GM19193 (cell line): ENCODE results near the gene PPP2R2D.

Source experiments
- POLR2A ChIP-seq: IDR thresholded peaks from 4 replicates; pipeline ENCODE4 v1.6.1; 2011; ENCODE audit not compliant: insufficient read depth, insufficient read length; ENCODE audit errors: extremely low read depth

Gene PPP2R2D

DNA sequence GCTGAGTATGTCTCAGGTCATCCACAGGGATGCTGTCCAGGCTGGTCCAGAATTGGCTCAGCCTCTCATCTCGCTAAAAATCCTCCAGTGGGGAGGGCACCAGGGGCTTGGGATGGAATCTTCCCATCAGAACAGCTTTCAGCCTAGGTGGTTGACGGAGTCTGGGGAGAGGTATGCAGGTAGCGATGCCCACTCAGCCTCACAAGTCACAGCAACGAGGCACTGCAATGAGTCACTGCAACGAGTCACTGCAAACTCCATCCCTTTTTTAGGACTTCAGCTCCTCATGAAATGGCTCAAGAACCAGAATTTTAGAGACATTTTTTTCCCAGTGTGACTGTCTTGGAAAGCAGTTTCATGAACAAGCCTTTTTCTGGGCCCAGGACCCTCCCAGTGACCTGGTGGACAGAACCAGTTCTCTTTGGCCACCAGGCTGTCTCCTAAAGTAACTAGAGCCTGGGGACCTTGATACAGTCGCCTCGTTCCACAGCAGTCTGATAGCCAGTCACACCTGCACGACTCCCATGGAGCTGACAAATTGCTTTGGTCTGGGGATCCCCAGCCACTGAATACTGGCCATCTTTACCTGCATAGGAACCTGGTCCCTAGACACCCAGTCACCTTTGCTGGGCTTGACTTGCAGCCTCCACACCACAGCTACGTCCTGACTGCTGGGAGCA is 41.3 kb upstream of the PPP2R2D start:
- no peak for TF ChIP-seq POLR2A

DNA sequence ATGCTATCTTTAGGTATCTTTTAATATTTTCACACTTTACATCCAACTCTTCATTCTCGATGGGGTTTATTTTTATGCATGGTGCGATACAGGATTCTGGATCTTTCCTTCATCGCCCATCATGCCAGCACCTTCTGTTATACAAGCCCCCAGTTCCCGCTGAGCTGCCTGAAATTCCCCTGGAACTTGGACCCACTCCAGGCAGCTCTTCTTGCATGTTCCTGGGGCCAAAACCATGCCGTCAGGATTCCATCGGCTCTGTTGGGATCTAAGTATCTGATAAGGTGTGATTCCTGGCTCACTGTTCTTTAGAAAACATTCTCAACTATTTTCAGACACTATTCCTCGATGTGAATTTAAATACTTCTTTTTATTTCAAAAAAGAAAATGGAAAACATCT is 40.5 kb upstream of the PPP2R2D start:
- no peak for TF ChIP-seq POLR2A

DNA sequence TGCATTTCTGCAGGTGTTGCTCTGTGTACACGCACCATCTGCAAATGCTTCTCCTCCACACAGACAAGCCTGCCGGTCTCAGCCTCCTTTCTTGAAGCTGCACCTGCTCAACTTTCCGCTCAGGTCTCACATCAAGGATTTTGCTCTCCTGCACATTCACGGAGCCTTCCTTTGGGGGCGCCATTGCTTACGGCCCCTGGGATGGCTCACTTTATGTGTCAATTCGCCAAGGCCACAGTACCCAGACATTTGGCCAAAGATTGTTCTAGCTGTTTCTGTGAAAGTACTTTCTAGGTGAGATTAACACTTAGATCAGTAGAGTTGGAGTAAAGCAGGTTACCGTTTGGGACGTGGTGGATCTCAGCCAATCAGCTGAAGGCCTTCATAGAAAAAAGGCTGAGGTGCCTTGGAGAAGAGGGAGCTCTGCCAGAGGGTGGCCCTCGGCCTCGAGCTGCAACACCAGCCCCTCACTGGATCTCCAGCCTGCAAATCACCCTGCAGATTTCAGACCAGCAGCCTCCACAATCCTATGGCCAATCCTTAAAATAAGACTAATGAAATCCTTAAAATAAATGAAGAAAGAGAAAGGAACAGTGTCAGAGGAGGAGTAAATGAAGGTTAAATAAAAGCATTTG is 39.9 kb upstream of the PPP2R2D start:
- no peak for TF ChIP-seq POLR2A

DNA sequence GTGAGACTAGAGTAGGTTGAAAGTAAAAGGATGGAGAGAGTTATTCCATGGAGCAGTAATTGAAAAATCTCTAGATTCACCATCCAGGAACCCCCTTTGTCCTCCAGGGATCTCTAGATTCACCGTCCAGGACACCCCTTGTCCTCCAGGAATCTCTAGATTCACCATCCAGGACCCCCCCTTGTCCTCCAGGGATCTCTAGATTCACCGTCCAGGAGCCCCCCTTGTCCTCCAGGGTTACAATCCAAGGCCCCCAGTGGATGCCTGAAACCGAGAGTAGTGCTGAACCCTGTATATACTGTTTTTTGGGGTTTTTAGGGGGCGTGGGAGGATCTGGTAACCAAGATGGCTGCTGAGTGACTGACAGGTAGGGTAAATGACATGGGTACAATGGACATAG is 38.3 kb upstream of the PPP2R2D start:
- no peak for TF ChIP-seq POLR2A

DNA sequence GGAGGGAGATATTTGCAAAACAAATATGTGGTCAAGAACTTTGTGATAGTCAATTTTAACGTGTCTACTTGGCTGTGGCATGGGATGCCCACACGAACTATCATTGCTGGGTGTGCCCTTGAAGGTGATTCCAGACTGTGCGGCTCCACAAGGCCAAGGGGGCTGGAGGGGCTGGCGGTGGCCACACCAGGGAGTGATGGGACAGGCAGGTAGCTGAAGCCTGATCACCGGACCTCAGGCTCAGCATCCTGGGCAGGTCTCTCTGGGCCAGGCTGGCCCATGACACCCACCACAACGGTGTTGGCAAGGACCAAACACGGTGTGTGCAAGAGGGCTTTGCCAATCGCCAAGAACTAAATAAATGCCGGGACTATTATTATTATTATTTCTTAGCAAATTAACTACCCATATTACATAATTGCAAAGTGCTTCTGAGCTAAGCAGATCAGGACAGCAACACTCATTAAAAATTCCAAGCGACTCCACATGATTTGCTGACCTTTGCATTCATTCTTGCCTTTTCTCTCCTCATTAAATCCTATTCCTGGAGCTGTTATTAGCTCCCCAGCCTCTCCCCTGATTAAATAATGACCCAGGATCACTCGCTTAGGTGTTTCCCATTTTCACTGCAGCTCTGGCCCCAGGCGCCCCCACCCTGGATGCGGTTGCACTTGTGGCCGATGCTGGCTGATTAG is 35.4 kb upstream of the PPP2R2D start:
- TF ChIP-seq POLR2A, result no peak

DNA sequence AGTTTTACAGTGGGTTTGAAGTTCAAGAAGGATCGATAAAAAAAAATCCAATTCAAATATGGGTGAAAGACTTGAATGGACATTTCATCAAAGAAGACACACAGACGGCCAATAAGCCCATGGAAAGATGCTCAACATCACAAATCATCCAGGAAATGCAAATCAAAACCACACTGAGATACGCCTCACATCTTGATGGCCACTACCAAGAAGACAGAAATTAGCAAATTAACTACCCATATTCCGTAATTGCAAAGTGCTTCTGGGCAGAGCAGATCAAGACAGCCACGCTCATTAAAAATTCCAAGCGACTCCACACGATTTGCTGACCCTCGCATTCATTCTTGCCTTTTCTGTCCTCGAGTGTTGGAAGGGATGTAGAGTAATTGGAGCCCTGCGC is 34.1 kb upstream of the PPP2R2D start:
- no peak for TF ChIP-seq POLR2A

DNA sequence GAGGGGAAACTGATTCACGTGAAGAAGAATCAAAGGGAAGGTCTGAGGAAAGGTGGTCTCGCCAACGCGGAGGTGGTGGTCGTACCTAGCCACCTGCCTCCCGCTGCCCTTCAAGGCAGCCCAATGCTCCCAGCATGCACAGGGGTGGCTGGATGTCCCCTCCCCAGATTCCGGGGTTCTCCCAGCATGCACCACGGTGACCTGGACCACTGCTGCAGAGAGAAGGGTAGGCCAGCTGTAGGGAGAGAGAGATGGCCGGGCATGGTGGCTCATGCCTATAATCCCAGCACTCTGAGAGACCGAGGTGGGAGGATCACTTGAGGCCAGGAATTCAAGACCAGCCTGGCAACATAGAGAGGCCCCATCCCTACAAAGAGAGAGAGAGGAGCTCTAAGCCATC is 32.4 kb upstream of the PPP2R2D start:
- no peak for TF ChIP-seq POLR2A

DNA sequence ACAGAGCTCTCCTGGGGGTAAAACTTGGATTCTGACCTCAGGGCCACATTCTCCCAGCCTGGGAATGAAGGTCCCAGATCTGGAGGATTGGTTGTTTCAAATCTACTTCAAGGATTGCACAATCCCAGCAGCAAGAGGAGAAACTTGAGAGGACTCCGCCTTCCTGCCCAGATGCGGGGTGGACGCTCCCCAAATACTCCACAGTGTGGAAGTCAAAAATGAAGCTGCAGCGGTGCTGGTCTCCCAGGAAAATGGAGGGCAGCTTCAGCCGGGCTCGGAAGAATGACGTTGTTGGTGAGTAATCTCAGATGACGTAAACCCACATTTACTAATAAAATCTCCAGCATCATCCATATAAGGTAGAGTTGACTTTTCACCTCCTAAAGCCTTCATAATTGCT is 31.5 kb upstream of the PPP2R2D start:
- no peak for TF ChIP-seq POLR2A

DNA sequence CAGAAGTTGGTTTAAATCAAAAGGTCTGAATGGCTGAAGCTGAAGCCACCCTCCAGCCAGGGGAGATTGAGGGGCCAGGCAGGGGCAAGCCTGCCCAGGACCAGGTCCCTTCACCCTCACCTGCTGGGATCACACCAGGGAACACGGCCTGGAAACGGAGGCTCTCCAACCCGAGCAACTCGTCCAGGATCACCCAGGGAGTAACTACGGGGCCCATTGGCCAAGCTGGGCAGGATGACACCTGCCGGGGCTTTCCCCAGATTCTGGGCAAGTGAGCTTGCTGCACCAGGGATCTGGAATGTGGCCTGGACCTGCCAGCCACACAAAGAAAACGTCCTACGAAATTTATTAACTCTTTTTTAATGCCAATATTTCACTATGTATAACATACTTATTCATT is 30.4 kb upstream of the PPP2R2D start:
- no peak for TF ChIP-seq POLR2A

DNA sequence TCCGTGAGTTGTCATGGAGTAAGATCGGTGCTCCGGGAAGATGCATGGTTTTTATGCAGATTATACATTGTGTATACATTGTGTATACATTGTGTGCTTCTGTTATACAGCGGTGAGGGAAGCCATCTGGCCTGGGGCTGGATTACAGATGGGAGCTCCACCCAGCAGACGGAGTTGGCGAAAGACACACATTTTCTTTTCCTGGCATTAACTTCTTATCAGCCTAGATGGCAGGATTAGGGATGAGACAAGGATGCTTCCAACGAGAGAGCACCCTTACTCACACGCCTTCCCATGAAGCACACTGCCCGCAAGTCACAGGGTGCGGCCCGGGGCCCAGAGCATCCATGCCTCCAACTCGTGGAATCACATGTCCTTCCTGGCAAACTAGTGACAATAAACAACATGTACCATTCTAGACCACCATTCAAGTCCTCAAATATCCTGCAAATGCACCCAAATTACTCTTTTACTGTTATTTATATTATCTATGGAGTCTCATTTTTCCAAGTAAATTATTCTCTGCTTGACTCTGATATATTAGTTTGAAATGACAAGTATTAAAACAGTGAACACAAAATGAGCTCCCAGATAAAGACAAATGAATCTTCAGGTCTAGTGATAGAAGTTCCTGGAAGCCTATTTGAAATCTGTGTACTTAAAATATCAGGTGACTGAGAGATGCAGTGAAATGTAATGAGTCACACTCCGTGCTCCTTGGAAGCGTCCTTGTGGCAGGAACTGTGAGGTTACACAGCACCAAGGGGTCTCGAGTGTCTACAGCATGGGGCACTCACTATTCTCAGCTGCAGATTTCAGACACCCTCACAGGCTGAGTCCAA is 29.8 kb upstream of the PPP2R2D start:
- TF ChIP-seq POLR2A, result no peak

DNA sequence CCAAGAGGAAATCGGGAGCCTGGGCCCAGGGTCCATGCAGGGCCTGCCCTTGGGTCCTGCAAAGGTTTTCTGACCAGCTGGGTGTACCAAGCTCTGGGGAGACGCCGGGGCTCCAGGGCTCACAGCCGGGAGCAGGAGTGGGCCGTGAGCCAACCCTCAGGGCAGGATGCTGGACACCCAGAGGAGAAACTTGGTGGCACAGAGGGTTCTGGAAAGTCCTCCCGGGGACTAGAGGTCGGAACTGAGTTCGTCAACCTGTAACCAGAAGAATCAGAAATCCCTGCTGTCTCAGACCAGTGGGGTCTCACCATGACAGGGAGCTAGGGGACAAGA is 29.2 kb upstream of the PPP2R2D start:
- TF ChIP-seq POLR2A, result no peak

DNA sequence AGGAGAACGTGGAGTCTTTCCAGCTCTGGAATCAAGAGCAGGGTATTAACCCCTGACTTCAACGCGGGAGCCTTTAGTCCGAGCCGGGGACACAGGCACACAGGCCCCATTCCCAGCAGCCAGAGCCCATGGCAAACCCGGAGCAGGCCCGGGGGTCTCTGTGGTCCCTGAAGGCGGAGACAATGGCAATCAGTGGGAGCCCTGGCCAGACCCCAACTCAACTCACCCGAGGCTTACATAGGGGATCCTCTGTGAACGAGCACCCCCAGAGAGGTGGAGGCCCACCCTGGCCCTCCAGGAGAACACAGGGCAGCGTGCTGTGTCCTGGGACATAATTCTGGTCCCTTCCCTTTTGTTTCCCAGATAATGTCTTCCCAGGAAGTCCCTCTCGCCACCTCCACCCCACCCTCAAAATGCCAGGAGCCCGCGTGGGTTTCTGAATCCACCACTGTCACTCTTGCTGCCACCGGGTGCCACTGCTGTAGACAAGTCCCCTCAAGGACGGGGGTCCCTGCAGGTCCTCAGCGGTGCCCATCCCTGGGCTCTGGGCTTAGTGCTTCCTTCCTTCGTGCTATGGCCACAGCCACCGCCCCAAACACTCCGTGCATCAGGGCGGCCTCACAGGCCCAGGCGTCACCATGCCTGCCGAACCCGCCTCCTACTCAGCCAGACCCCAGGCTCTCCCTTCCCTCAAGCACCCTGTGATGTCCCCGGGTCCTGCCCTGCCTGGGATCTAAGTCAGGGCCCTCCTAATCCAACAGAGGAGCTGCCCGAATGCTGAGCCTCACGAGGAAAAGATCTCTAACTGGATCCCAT is 28.6 kb upstream of the PPP2R2D start:
- no peak for TF ChIP-seq POLR2A

DNA sequence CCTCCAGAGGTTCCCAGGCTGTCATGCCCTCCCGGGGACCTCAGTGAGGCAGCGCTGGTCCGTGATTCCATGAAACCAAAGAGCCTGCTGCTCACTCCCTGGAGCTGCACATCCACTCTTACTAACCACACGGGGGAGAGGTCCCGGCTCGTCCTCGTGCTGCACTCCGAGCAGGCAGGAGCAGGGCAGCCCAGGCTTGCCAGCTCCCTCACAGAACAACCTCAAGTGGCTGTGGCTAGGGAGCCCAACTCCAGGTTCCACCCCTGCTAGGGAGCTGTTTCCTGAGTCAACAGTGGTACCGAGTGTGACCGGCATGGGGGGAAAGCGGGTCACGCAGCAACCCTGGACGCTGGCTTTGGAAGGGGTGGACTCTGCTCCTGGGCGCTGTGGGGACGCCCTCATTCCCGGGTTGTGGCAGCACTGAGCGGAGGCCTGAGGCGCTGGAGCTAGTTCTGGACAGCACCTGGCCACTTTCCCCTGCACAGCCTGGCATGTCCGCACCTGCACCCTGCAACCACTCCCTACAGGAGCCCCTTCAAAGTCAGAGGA is 27.9 kb upstream of the PPP2R2D start:
- TF ChIP-seq POLR2A, result no peak

DNA sequence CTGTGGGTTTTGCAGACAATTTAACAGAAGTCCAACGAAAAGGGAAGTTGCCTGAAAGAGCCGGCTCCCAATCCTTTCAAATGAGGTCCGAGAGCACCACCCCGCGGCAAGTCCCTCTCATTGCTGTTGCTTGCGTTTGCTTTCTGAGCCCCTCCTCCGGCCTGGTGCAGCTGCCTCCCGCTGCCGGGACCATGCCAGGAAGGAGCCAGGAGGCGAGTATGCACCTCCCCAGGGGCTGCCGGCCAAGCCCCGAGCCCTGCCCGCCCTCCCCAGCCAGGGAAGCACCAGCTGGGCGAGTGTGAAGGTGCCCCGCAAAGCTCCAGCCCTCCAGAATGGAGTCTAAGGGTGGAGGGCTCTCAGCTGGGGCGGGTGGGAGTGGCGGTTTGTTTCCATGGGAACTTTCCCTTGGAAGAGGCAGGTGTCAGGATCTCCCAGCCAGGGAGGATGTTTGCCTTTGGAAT is 25.8 kb upstream of the PPP2R2D start:
- TF ChIP-seq POLR2A, result no peak
